GM18498 (cell line): ENCODE data around the gene USF1.
A peak's percentile ranks its signal among the peaks of the same experiment; 100 is the strongest.
"Not testable (repeated sequence)": the region's sequence is repeated elsewhere in the genome, so short reads cannot be mapped to it uniquely, and the experiment has no call there.

Experiments
- ATAC-seq: cut with Tn5 transposase; IDR thresholded peaks from one replicate; pipeline ENCODE4 v1.9.1; 2021; ENCODE audit warnings: mild to moderate bottlenecking, moderate library complexity; ENCODE audit not compliant: unreplicated experiment

USF1 gene

DNA sequence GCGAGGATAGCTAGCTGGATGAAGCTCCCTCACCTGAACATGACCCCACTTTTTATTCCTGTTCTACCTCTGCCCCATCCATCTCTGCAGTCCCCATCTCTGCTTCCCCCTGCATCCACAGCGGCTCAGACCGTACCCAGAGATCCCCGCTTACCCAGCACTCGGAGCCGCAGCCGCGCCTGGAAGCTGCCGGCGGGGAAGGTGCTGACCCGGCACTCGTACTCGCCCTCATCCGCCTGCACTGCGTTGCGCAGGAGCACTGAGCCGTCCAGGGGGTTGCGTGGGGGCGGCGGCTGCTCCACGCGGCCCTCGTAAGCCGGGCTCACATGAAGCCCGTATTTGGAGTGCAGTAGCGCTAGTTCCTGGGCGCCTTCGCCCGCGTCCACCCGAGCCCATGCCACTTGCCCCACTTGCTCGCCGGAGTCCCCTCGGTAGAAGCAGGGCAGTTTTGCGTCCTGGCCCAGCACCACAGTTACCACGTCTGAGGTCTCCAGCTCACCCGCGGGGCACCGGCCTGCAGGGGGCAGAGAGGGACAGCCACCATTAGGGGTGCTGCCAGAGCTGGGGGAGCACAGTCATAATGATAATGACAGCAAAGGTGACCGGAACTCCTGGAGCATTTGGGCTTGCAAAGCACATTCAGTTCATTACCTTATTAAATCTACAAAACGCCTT lies 33.8 kb upstream of the USF1 start:
- no peak for ATAC-seq

DNA sequence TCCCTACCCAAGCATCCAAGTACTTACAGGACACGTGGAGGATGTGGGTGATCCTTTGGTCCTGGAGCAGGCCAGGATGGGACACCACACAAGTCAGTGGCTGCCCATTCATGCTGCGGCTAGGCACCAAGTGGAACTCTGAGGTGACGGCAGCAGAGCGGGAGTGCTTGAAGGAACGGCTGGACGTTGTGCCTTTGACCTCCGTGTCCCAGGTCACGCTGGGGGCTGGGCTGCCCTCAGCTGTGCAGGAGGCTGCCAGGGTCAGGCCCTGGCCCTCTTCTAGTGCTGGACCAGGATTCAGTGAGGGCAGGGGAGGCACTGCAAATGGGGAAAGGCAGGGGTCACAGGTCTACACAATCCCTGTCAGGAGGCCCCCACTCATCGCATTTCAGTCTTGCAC lies 31.6 kb upstream of the USF1 start:
- ATAC-seq = no peak

DNA sequence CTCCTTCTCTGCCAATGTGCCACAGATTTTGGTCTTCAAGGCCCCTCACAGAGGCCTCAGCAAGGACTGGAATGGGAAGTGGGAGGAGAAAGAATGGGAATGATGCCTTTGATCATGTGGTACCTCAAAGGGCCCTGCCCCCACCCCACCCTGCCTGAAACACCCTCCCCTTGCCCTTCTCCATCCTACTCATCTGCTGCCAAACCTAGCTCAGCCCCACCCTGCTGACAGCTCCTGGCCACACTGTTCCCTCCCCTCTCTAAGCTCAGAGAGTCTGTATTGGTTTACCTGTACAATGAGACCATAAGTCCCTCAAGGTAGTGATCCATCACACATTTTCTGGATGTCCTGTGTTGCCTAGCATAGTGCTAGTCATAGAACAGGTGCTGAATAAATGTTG lies 30.6 kb upstream of the USF1 start:
- ATAC-seq = no peak

DNA sequence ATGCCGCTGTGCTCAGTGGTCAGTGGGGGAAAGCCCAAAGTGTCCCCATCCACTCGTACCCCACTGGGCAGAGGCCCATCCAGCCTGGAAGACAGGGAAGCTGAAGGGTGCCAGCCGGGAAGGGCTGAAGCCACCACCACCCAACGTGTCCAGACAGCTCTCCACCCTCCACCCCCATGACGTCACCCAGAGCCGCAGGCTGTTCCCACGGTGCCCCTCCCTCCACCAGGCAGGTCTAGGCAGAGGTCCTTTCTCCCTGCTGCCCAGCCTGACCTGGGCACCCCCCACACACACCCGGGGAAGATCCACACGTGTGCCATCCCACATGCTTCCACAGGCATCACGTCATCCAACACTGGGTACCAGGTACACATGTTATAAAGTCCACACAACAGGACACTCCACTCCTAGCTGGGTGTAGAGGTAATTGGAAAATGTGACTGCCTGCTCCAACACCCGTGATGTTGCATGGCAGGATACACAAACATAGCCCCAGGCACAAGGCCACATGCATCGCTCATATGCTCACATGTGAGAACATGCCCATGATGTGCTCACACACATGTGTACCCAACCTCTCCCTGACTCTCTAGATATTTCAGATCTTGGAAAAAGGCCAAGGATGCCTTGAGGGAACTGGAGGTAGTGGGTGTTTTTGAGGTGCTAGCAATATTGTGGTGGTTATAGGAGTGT lies 29.0 kb upstream of the USF1 start:
- ATAC-seq = no peak

DNA sequence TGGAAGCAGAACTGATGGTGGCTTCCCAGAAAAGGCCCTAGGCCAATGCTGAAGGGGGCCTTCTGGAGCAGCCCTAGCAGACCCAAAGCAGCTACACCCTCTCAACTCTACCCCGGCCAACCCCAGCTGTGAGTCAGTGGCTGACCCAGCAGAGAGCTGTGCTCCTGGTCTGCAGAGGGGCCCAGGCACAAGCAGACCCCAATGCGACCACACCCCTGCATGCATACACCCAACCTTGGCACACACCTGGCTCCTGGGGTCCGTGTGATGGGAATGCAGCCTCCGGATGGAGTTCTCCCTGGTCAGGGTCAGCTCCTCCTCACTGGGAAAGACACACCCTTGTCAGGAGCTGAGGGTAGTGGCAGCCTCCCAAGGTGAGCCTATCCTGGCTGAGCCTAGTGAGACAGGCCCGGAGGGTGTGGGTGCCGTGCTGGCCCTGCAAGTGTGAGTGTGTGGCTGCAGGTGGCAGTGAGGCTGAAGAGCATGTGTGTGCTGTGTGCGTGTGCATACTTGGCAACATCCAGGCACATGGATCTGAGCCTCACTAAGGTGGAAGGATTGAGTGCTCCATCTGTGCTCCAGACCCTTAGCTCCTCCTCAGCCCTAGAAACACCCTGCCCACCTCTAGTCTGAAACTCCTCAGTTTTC lies 27.8 kb upstream of the USF1 start:
- no peak for ATAC-seq

DNA sequence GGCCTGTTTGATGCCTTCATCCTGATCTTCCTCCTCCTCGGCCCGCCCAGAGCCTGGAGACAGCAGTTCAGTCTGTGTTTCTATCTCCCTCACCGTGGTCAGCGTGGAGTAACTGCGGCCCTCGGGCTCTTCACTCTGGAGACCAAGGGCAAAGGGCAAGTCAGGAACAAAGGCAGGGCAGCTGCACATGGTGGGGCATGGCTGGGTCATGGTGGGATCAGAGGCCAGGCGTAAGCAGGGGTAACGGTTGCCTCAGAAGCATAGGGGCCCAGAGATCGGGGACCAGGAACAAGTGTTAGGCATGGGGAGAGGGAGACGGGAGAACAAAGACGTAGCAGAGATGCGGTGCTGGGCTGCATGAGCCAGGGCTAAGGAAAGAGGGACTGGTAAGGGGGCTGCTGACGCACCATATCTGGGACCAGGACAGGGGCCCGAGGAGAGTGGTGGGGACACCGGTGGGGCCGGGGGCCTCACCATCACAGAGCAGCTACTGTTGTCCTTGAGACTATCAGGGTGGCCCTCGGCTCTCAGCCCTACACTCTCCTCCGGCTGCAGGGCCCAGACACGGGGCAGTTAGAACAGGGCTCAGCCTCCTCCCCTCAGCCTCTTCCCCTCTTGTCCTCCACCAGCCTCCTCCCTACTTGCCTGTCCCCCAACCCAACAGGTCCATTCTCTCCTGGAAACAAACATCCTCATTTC lies 27.1 kb upstream of the USF1 start:
- no peak for ATAC-seq

DNA sequence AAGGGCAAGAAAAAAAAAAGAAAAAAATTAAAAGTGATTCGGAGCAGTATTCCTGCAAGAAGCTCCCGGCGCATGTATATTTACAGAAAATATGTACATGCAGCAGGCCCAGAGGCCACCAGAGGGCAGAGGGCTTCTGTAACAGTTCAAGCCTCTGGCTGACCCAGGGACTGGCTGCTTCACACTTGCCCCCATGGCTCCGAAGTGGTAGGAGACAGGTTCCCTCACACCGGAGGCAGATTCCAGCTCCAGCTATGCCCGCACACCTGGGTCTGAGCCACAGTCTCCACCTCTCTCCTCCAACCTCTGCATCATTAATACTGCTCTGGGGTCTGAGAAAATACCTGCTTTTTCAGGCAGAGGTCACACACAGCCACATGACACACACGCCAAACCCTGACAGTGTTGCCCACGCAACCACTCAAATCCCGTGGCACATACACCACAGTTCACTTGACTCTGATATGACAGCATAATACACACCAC lies 26.2 kb upstream of the USF1 start:
- no peak for ATAC-seq

DNA sequence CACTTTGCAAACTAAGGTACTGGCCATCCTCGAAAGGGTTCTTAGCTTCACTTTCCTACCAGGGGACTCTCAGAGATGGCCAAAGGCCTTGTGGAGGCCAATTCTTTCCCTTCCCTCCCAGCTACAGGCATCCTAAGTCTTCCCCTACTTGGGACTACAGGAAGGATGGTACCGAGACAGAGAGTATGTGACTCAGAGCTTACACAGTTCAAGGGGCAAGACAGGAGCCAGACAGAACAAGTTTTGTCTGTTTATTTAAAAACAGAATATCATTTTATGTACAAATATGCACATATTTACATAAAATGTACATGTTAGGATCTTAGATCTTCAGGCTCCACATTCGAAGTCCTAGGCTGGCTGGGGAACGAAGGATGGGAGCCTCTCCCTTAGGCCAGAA lies 25.0 kb upstream of the USF1 start:
- no peak for ATAC-seq

DNA sequence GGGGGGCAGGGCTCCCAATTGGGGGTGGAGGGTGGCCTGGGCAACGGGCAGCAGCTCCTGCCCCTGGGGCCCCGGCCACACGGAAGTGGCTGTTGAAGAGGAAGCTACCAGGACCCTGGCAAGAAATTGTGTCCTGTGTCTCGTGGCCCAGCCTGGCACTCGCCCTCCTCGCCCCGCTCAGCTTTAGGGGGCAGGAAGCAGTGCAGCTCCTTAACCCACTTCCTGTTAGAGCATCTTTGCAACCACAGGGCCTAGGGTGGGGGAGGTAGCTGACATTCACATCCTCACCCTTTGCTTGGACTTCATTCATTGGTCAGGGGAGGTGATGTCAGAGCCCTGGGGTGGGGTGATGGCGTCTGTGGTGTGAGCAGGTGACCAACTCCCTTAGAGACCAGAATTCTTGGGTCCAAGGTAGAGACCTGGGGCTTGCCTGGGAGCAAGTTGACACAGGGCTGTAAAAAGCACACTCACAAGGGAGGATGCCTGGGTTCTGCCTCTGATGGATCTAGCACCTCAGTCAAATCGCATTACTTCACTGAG lies 24.0 kb upstream of the USF1 start, which contains the start of gene ARHGAP30:
ARHGAP30 (minus strand) TSS at position 161 of the 540 bp plus-strand sequence. CDS start 267 bp downstream, outside the sequence.
- ATAC-seq = peak; percentile 87

DNA sequence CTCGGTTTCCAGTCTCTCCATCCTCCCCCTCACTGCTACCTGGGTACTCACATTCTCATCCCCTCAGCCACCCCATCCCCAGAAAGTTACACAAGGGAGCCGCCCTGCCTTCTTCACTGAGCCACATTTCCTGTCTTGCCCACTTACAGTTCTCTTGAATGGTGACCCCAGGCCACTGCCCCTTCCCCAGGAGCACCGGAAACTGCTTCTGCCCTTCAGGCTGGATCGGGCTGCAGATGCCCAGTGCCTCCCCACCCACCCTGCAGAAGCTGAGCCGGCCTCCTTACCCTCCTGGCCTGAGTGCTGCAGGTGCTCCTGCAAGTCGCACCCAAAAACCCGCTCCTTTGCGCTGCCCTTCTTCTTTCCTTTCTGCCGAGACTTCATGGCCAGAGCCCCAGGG lies 23.5 kb upstream of the USF1 start:
- no peak for ATAC-seq

DNA sequence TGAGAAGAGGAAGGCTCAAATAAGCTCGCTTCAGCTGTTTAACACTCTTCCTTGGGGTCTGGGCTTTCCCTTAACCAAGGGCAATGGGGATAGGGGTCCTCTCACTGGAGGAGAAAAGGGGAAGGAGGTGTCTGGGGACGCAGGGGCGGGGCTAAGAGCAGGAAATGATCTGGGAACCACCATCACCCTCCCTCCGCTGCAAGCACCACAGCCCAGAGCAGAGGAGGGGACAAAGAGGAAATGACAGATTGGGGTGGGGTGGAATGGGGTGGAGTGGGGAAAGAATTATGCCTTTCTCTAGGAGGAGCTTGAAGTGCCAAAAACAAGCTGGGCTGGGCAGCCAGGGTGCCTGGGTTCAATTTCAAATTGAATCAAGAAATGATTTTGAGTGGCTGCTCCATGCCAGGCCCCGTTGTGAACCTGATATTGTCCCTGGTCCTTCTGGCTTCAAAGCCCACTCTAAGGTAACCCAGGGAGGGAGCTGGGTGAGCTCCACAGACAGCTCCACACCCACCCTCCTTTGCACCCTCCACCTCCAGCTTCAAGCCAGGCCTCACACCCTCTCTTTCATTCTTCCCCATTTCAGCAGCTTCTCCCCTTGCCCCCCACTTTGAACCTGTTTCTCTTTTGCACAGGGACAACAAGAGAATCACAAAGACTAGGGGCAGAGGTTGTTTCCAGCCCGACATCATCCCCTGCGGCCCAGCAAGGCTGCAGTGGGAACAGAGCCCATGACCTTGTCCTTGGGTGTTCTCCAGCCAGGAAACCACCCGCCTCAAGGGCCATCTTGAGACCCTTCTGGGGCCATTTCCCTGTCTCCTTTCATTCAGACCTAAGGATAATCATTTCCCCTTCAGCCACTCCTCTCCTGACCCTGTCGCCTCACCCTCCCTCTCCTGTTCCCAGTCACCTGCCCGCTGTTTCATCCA lies 22.8 kb upstream of the USF1 start:
- ATAC-seq = peak; percentile 51

DNA sequence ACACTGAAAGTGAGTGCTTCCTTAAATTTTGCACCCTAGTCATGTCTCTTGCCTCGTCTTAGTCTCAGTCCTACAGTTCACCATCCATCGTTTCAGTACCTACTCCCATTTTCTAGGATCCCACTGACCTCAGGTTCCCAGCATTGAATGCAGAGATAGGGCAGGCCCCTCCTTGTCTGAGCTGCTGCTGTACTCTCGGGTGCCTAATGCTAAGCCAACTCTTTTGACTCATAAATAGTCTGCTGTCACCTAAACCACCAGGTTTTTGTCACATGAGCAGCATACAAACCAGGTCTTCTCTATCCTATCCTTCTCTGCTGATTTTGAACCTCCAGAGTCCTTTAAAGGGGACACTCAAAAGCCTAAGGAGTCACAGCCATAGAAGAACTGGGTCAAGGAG lies 20.9 kb upstream of the USF1 start:
- no peak for ATAC-seq

DNA sequence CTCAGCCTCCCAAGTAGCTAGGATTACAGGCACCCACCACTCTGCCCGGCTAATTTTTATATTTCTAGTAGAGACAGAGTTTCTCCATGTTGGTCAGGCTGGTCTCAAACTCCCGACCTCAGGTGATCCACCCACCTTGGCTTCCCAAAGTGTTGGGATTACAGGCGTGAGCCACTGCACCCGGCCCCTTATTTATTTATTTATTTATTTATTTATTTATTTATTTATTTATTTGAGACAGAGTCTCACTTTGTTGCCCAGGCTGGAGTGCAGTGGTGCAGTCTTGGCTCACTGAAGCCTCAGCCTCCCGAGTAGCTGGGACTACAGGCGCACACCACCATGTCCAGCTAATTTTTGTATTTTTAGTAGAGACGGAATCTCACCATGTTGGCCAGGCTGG lies 19.9 kb upstream of the USF1 start:
- not testable (repeated sequence) for ATAC-seq

DNA sequence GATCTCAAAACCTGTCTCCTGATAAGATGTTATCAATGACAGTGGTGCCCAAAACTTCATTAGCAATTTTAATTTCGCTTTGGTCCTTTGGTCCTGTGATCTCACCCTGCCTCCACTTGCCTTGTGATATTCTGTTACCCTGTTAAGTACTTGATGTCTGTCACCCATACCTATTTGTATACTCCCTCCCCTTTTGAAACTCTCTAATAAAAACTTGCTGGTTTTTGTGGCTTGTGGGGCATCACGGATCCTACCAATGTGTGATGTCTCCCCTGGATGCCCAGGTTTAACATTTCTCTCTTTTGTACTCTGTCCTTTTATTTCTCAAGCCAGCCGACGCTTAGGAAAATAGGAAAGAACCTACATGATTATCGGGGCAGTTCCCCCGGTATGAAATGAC lies 18.2 kb upstream of the USF1 start:
- ATAC-seq = not testable (repeated sequence)

DNA sequence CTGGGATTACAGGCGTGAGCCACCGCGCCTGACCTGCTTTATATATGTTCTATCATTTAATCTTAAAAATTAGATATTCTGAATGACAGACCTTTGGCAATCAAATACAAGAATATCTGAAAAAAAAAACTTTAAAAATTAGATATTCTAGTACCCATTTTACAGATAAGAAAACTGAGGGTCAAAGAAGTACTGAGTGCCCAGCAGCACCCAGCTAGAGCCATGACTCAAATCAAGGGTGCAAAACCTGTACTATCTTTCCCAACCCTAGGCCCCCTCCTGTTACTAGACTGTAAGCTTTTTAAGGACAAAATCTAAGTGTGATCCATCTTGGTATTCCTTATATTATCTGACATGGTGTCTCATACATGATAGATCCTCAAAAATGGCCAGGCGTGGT lies 15.6 kb upstream of the USF1 start:
- ATAC-seq = no peak

DNA sequence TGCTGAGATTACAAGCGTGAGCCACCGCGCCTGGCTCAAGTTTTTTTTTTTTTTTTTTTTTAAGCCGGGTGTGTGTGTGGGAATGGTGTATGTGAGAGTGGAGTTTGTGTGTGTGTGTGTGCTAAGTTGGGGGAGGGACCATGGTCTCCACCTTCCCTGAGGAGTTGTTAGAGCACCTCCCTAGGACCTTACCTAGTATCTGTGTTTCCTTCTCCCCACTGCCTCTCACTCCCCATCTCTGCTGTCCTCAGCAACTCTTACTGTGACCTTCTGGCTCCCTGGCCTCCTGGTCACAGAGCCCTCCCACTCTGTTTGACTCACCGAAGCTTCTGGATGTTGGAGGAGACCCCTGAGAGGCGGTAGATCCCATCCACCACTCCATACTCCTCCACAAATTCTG lies 13.5 kb upstream of the USF1 start:
- ATAC-seq = no peak

DNA sequence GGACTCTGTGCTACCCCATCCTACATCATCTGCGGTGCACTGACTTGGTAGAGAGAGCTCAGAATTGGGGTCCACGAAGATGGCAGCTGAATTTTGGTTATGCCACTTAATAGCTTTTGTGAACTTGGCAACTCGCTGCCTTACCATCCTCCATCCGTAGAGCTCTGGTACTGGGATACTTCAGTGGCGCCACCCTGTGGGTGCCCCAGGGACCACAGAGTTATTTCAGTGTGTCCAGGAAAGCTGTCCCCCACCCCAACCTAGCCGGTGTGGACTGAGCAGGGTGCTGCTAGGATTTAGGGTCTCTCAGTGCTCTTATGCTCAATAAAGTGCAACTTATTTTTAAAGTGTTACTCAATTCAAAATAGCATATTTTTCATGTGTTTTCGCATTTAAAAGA lies 9.0 kb upstream of the USF1 start:
- no peak for ATAC-seq

DNA sequence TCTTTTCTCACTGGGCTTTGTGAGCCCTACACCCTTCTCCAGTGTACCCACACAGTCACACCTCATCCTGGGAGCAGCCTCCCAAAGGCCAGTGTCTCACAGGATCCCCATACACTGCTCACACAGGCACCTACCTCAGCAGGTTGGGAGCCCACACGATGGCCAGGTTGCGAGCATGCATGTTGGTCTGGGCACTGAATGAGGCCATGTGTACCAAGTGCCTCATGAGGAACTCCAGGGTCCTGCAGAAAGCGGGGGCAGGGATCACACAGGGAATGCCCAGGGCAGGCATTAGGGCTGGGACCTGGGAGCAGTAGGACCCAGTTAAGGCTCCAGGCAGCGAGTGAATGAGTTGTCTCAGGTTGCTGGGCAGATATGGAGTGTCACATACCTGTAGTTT lies 8.5 kb upstream of the USF1 start:
- ATAC-seq = no peak

DNA sequence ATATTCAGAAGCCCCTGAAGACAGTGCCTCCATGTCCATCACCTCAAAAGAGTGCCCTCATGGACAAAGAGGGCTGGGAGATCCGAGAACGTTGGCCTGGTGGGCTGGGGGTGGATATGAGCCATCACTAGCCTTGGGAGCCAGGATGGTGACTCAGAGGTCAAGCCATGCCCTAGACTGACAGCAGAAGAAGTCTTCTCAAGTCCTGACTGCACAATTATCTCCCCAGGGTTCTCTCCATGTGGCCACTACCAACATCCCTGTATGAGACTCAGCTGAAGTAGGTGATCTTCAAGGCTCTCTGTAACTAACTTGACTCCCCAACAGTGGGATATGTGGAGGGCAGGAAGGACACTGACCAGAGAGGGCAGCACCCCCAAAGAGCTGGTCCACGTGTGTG lies 7.1 kb upstream of the USF1 start:
- ATAC-seq = no peak

DNA sequence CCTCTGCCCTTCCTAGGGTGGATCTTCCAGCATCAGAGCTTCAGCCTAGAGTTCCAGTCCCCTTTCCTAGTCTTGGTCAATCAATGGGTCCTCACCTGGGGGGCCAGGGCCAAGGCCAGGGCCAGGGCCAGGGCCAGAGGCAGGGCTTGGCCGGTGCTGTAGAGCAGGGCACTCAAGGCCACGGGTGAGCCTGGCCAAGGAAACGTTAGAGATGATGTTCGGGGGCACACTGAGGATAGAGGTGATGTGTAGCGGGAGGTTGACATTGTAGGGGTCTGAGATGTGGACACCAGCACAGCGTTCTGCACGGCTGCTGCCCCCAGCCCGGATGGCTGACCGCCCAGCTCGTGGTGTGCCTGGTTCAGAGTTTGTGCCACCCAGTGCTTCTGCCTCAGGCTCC lies 5.4 kb upstream of the USF1 start:
- no peak for ATAC-seq
